SK-N-SH treated with all-trans-retinoic acid at 6 μM for 48 hours (cell line): ENCODE measurements around the gene CNTN1.

ENCODE experiments used
- ATAC-seq: fragments of 200-7000 bp; cut with Tn5 transposase; 3 replicates; pipeline ENCODE4 v1.9.1; 2020; ENCODE audit warnings: mild to moderate bottlenecking, moderate library complexity
- BACH2 ChIP-seq: fragments of 250-450 bp; sonication (Bioruptor Pico); IDR thresholded peaks from 2 replicates; pipeline ENCODE4 v1.9.0; 2021; ENCODE audit warnings: mild to moderate bottlenecking, borderline replicate concordance
- GLIS3 ChIP-seq: fragments of 250-450 bp; sonication (Bioruptor Pico); IDR thresholded peaks from 2 replicates; pipeline ENCODE4 v1.5.0; 2020; ENCODE audit warnings: mild to moderate bottlenecking, moderate library complexity
- ISL1 ChIP-seq: fragments of 250-450 bp; sonication (Bioruptor Pico); IDR thresholded peaks from 2 replicates; pipeline ENCODE4 v2.1.2; 2022; ENCODE audit warnings: mild to moderate bottlenecking, moderate library complexity
- OSR1 ChIP-seq: fragments of 250-450 bp; sonication (Bioruptor Pico); IDR thresholded peaks from 2 replicates; pipeline ENCODE4 v1.8.0; 2022; ENCODE audit warnings: moderate library complexity, mild to moderate bottlenecking, inconsistent platforms
- POU6F1 ChIP-seq: fragments of 250-450 bp; sonication (Bioruptor Pico); IDR thresholded peaks from 2 replicates; pipeline ENCODE4 v1.8.0; 2021; ENCODE audit warnings: low read depth, mild to moderate bottlenecking, moderate library complexity, borderline replicate concordance
- PPARA ChIP-seq: fragments of 250-450 bp; sonication (Bioruptor Pico); IDR thresholded peaks from 2 replicates; pipeline ENCODE4 v1.5.0; 2020; ENCODE audit warnings: mild to moderate bottlenecking, borderline replicate concordance
- RARB ChIP-seq: fragments of 250-450 bp; sonication (Bioruptor Pico); IDR thresholded peaks from 2 replicates; pipeline ENCODE4 v1.8.0; 2021; ENCODE audit warnings: mild to moderate bottlenecking, moderate library complexity
- TOX ChIP-seq: fragments of 250-450 bp; sonication (Bioruptor Pico); IDR thresholded peaks from 2 replicates; pipeline ENCODE4 v1.8.0; 2021; ENCODE audit warnings: mild to moderate bottlenecking, moderate library complexity, borderline replicate concordance
- TSHZ2 ChIP-seq: fragments of 250-450 bp; sonication (Bioruptor Pico); IDR thresholded peaks from 2 replicates; pipeline ENCODE4 v1.5.0; 2020; ENCODE audit warnings: mild to moderate bottlenecking, moderate library complexity
- ZC3H10 ChIP-seq: fragments of 250-450 bp; sonication (Bioruptor Pico); IDR thresholded peaks from 2 replicates; pipeline ENCODE4 v1.5.1; 2021; ENCODE audit warnings: mild to moderate bottlenecking, moderate library complexity
- ZFP30 ChIP-seq: fragments of 450-650 bp; formaldehyde crosslinking; IDR thresholded peaks from 2 replicates; pipeline ENCODE4 v1.5.0; 2022; ENCODE audit warnings: mild to moderate bottlenecking, moderate library complexity
- TF ChIP-seq, protein P1 (sequence below): fragments of 250-450 bp; sonication (Bioruptor Pico); IDR thresholded peaks from 2 replicates; pipeline ENCODE4 v1.8.0; 2020; ENCODE audit warnings: mild to moderate bottlenecking, moderate library complexity, borderline replicate concordance
- TF ChIP-seq, protein P2 (sequence below): fragments of 250-450 bp; sonication (Bioruptor Pico); IDR thresholded peaks from 2 replicates; pipeline ENCODE4 v1.5.1; 2020; ENCODE audit warnings: low read depth, mild to moderate bottlenecking, moderate library complexity

The CNTN1 gene

DNA sequence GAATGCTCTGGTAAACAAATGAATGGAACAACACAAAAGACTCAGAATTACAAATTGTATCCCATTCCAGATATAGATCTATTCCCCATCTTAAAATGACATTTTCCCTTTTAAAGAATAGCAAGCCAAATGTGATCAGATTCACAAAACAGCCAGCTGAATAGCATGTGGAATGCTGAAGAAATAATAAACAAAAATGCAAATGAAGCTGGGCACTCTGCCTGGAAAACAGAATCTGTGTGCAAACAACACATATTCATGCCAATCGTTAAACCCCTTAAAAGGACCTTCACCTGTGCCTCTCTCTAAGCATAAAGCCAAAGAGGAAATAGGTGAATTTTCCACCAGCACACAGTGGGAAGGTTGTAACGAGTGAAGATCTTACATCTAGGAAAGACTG is 428.0 kb downstream of the CNTN1 start:
- ATAC-seq, result no peak
- no peak for TF ChIP-seq GLIS3 (CRISPR knock-in tag)
- TF ChIP-seq BACH2 (CRISPR knock-in tag), result no peak

- no peak for TF ChIP-seq TSHZ2 (CRISPR knock-in tag)
- no peak for TF ChIP-seq RARB (CRISPR knock-in tag)
- no peak for TF ChIP-seq ISL1 (CRISPR knock-in tag)
- TF ChIP-seq ZFP30, result no peak
- TF ChIP-seq POU6F1 (CRISPR knock-in tag), result no peak
- TF ChIP-seq TOX (CRISPR knock-in tag), result no peak
- TF ChIP-seq OSR1 (CRISPR knock-in tag), result no peak
- TF ChIP-seq ZC3H10 (CRISPR knock-in tag), result no peak
- no peak for TF ChIP-seq GLIS3 (CRISPR knock-in tag)
- TF ChIP-seq PPARA (CRISPR knock-in tag), result no peak
- TF ChIP-seq, protein P1, sequence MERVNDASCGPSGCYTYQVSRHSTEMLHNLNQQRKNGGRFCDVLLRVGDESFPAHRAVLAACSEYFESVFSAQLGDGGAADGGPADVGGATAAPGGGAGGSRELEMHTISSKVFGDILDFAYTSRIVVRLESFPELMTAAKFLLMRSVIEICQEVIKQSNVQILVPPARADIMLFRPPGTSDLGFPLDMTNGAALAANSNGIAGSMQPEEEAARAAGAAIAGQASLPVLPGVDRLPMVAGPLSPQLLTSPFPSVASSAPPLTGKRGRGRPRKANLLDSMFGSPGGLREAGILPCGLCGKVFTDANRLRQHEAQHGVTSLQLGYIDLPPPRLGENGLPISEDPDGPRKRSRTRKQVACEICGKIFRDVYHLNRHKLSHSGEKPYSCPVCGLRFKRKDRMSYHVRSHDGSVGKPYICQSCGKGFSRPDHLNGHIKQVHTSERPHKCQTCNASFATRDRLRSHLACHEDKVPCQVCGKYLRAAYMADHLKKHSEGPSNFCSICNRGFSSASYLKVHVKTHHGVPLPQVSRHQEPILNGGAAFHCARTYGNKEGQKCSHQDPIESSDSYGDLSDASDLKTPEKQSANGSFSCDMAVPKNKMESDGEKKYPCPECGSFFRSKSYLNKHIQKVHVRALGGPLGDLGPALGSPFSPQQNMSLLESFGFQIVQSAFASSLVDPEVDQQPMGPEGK (CRISPR knock-in tag), result no peak
- TF ChIP-seq, protein P2, sequence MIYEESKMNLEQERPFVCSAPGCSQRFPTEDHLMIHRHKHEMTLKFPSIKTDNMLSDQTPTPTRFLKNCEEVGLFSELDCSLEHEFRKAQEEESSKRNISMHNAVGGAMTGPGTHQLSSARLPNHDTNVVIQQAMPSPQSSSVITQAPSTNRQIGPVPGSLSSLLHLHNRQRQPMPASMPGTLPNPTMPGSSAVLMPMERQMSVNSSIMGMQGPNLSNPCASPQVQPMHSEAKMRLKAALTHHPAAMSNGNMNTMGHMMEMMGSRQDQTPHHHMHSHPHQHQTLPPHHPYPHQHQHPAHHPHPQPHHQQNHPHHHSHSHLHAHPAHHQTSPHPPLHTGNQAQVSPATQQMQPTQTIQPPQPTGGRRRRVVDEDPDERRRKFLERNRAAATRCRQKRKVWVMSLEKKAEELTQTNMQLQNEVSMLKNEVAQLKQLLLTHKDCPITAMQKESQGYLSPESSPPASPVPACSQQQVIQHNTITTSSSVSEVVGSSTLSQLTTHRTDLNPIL (CRISPR knock-in tag), result no peak
- ATAC-seq, result no peak
These were observed 429.1 kb downstream of the CNTN1 start for GRCh38 chr12:41121374-41121773.
